Neuronal stem cell (in vitro differentiated cells): Measurements from ENCODE around the gene MRPS11.

Experiments used
- DNase-seq: peaks from one replicate; pipeline ENCODE4 v3.0.0-alpha.2; 2013; ENCODE audit warnings: low spot score
- H2AFZ ChIP-seq: one replicate; pipeline ENCODE4 v1.6.1; 2013; ENCODE audit warnings: mild to moderate bottlenecking, low read length, inconsistent platforms
- H2AK5ac ChIP-seq: 2 replicates; pipeline ENCODE4 v1.6.1; 2013; ENCODE audit warnings: low read depth, mild to moderate bottlenecking, inconsistent platforms, low read length, moderate library complexity, mixed read lengths
- H2BK120ac ChIP-seq: 2 replicates; pipeline ENCODE4 v1.6.1; 2013; ENCODE audit warnings: low read depth, mild to moderate bottlenecking, inconsistent platforms, low read length, moderate library complexity, mixed read lengths
- H2BK12ac ChIP-seq: one replicate; pipeline ENCODE4 v1.6.1; 2013; ENCODE audit warnings: low read length, inconsistent platforms
- H2BK15ac ChIP-seq: 2 replicates; pipeline ENCODE4 v1.6.1; 2013; ENCODE audit warnings: mild to moderate bottlenecking, low read length, inconsistent platforms, mixed read lengths
- H2BK5ac ChIP-seq: one replicate; pipeline ENCODE4 v1.6.1; 2013; ENCODE audit warnings: inconsistent platforms, mild to moderate bottlenecking, low read length, moderate library complexity
- H3K14ac ChIP-seq: one replicate; pipeline ENCODE4 v1.6.1; 2013; ENCODE audit warnings: low read length, inconsistent platforms
- H3K18ac ChIP-seq: 2 replicates; pipeline ENCODE4 v1.6.1; 2013; ENCODE audit warnings: low read length, inconsistent platforms
- H3K23ac ChIP-seq: 2 replicates; pipeline ENCODE4 v1.6.1; 2013; ENCODE audit warnings: low read depth, mild to moderate bottlenecking, mixed read lengths, low read length, inconsistent platforms; ENCODE audit not compliant: poor library complexity
- H3K27ac ChIP-seq: replicated peaks from 3 replicates; pipeline ENCODE4 v1.5.1; 2013; ENCODE audit warnings: low read length, inconsistent platforms
- H3K27me3 ChIP-seq, 3 experiments: 2 replicates each; pipeline ENCODE4 v1.6.1; 2013; ENCODE audit warnings: low read length in 3 of 3, mild to moderate bottlenecking in 2 of 3, inconsistent platforms in 1 of 3, low read depth in 1 of 3, mixed read lengths in 1 of 3, moderate library complexity in 1 of 3; ENCODE audit not compliant: control insufficient read depth in 3 of 3, insufficient read depth in 3 of 3
- H3K36me3 ChIP-seq, 2 donors: replicated peaks in 1 of 2; 2 replicates each; pipeline ENCODE4 v1.6.1; 2013; ENCODE audit warnings: low read length in 2 of 2; ENCODE audit not compliant: control insufficient read depth in 2 of 2, insufficient read depth in 2 of 2
- H3K4ac ChIP-seq: 2 replicates; pipeline ENCODE4 v1.6.1; 2013; ENCODE audit warnings: inconsistent platforms, mild to moderate bottlenecking, low read length, moderate library complexity
- H3K4me1 ChIP-seq, 2 donors: 1 replicate in 1 of 2; 2 replicates in 1 of 2; pipeline ENCODE4 v1.6.1; 2013; ENCODE audit warnings: low read length in 2 of 2, low read depth in 1 of 2; ENCODE audit not compliant: control insufficient read depth in 2 of 2, insufficient read depth in 1 of 2
- H3K4me2 ChIP-seq: one replicate; pipeline ENCODE4 v1.6.1; 2013; ENCODE audit warnings: mild to moderate bottlenecking, low read length, inconsistent platforms; ENCODE audit not compliant: insufficient read depth, poor library complexity, severe bottlenecking
- H3K4me3 ChIP-seq, 2 donors: 2 replicates each; pipeline ENCODE4 v1.5.1; 2013; ENCODE audit warnings: low read length in 2 of 2, mild to moderate bottlenecking in 2 of 2, inconsistent platforms in 1 of 2, moderate library complexity in 1 of 2
- H3K79me1 ChIP-seq: one replicate; pipeline ENCODE4 v1.6.1; 2013; ENCODE audit warnings: low read depth, mild to moderate bottlenecking, inconsistent platforms, low read length, moderate library complexity
- H3K9ac ChIP-seq: one replicate; pipeline ENCODE4 v1.6.1; 2013; ENCODE audit warnings: mild to moderate bottlenecking, low read depth, low read length, inconsistent platforms; ENCODE audit not compliant: poor library complexity
- H3K9me3 ChIP-seq, 2 donors: replicated peaks in 1 of 2; 2 replicates each; pipeline versions ENCODE3 to v1.6.1; 2013; ENCODE audit warnings: low read length in 2 of 2, mild to moderate bottlenecking in 2 of 2, inconsistent platforms in 1 of 2, low read depth in 1 of 2, mixed read lengths in 1 of 2, moderate library complexity in 1 of 2; ENCODE audit not compliant: control insufficient read depth in 2 of 2, insufficient read depth in 1 of 2
- H4K8ac ChIP-seq: one replicate; pipeline ENCODE4 v1.6.1; 2013; ENCODE audit warnings: low read depth, mild to moderate bottlenecking, inconsistent platforms, low read length, moderate library complexity
- H4K91ac ChIP-seq: one replicate; pipeline ENCODE4 v1.6.1; 2013; ENCODE audit warnings: low read length, low read depth, mild to moderate bottlenecking, inconsistent platforms; ENCODE audit not compliant: poor library complexity
- WGBS, 2 donors: extraction: QIAGEN DNeasy Blood & Tissue Kit; methylation state at CpG; one replicate each; pipeline ENCODE4 v1.1.7; 2013; ENCODE audit warnings: missing lambda C conversion rate in 2 of 2, mixed read lengths in 1 of 2; ENCODE audit not compliant: insufficient read length in 2 of 2, insufficient replicate concordance in 1 of 2; ENCODE audit errors: extremely low coverage in 2 of 2; 5-methylcytosine and 5-hydroxymethylcytosine counted together

Gene MRPS11

GRCh38 chr15:88509321-88509720 lies 41.8 kb downstream of the MRPS11 start:
- no peak overlapping the region for H2BK15ac ChIP-seq
- no peak overlapping the region for H3K14ac ChIP-seq
- H3K36me3 ChIP-seq = peaks cover 10 to 92% of the 10 kb centered on the region in 2 donors
- H3K4ac ChIP-seq = no peak overlapping the region
- no peaks in the 10 kb centered on the region for H3K9me3 ChIP-seq
- no peak overlapping the region for H3K9ac ChIP-seq
- H3K27me3 ChIP-seq = no peaks in the 10 kb centered on the region
- no peak overlapping the region for H2AFZ ChIP-seq
- no peak overlapping the region for H4K91ac ChIP-seq
- H2BK5ac ChIP-seq = no peak overlapping the region
- no peak overlapping the region for H3K23ac ChIP-seq
- H4K8ac ChIP-seq = no peak overlapping the region
- no peak overlapping the region for H3K4me3 ChIP-seq
- H3K27ac ChIP-seq = no peak overlapping the region
- WGBS, 2 donors = no CpG with 5 or more reads among the region's 4 CpGs
- no peak for DNase-seq
- no peak overlapping the region for H3K18ac ChIP-seq
- H3K4me1 ChIP-seq = no peaks in the 10 kb centered on the region
- no peak overlapping the region for H2AK5ac ChIP-seq
- no peak overlapping the region for H2BK12ac ChIP-seq
- H3K79me1 ChIP-seq = no peaks in the 10 kb centered on the region
- H2BK120ac ChIP-seq = no peak overlapping the region
- H3K4me2 ChIP-seq = no peak overlapping the region

GRCh38 chr15:88509964-88510363 lies 42.5 kb downstream of the MRPS11 start:
- H3K27me3 ChIP-seq = no peaks in the 10 kb centered on the region
- no peak overlapping the region for H3K4me3 ChIP-seq
- H4K91ac ChIP-seq = no peak overlapping the region
- no peak overlapping the region for H3K4ac ChIP-seq
- H2BK5ac ChIP-seq = no peak overlapping the region
- H3K23ac ChIP-seq = no peak overlapping the region
- H3K9ac ChIP-seq = no peak overlapping the region
- H2BK15ac ChIP-seq = no peak overlapping the region
- H3K36me3 ChIP-seq = peaks cover 10 to 92% of the 10 kb centered on the region in 2 donors
- no peaks in the 10 kb centered on the region for H3K4me1 ChIP-seq
- no peak overlapping the region for H3K18ac ChIP-seq
- H2BK12ac ChIP-seq = no peak overlapping the region
- H3K9me3 ChIP-seq = no peaks in the 10 kb centered on the region
- DNase-seq = no peak
- no peak overlapping the region for H3K4me2 ChIP-seq
- no peak overlapping the region for H2AFZ ChIP-seq
- no peak overlapping the region for H2AK5ac ChIP-seq
- H3K14ac ChIP-seq = no peak overlapping the region
- no peaks in the 10 kb centered on the region for H3K79me1 ChIP-seq
- no peak overlapping the region for H4K8ac ChIP-seq
- H2BK120ac ChIP-seq = no peak overlapping the region
- H3K27ac ChIP-seq = no peak overlapping the region

GRCh38 chr15:88511161-88511560 lies 43.7 kb downstream of the MRPS11 start:
- no peaks in the 10 kb centered on the region for H3K9me3 ChIP-seq
- H3K4me2 ChIP-seq = no peak overlapping the region
- peaks cover 9 to 90% of the 10 kb centered on the region in 2 donors for H3K36me3 ChIP-seq
- H2BK15ac ChIP-seq = no peak overlapping the region
- H3K23ac ChIP-seq = no peak overlapping the region
- no peak overlapping the region for H4K91ac ChIP-seq
- H2AFZ ChIP-seq = no peak overlapping the region
- H3K9ac ChIP-seq = no peak overlapping the region
- no peak overlapping the region for H3K18ac ChIP-seq
- no peak for DNase-seq
- no peaks in the 10 kb centered on the region for H3K27me3 ChIP-seq
- no peak overlapping the region for H3K4ac ChIP-seq
- no peak overlapping the region for H2BK12ac ChIP-seq
- no peak overlapping the region for H4K8ac ChIP-seq
- H2BK120ac ChIP-seq = no peak overlapping the region
- H3K4me3 ChIP-seq = no peak overlapping the region
- H2AK5ac ChIP-seq = no peak overlapping the region
- H3K27ac ChIP-seq = no peak overlapping the region
- H3K14ac ChIP-seq = no peak overlapping the region
- H2BK5ac ChIP-seq = no peak overlapping the region
- no peaks in the 10 kb centered on the region for H3K4me1 ChIP-seq
- WGBS, 2 donors = no CpG with 5 or more reads among the region's 2 CpGs
- no peaks in the 10 kb centered on the region for H3K79me1 ChIP-seq

GRCh38 chr15:88512078-88512477 lies 44.6 kb downstream of the MRPS11 start:
- no peak overlapping the region for H2BK15ac ChIP-seq
- H2BK12ac ChIP-seq = no peak overlapping the region
- H3K4me3 ChIP-seq = no peak overlapping the region
- no peak overlapping the region for H3K9ac ChIP-seq
- no peak overlapping the region for H2AFZ ChIP-seq
- no peak overlapping the region for H2BK5ac ChIP-seq
- no peak overlapping the region for H3K14ac ChIP-seq
- no CpG with 5 or more reads among the region's 3 CpGs for WGBS, 2 donors
- H2BK120ac ChIP-seq = no peak overlapping the region
- no peaks in the 10 kb centered on the region for H3K79me1 ChIP-seq
- H3K9me3 ChIP-seq = no peaks in the 10 kb centered on the region
- DNase-seq = no peak
- H3K18ac ChIP-seq = no peak overlapping the region
- H3K4me2 ChIP-seq = no peak overlapping the region
- no peak overlapping the region for H3K23ac ChIP-seq
- H4K91ac ChIP-seq = no peak overlapping the region
- no peaks in the 10 kb centered on the region for H3K4me1 ChIP-seq
- H3K27ac ChIP-seq = no peak overlapping the region
- no peak overlapping the region for H3K4ac ChIP-seq
- peaks cover 12 to 88% of the 10 kb centered on the region in 2 donors for H3K36me3 ChIP-seq
- no peak overlapping the region for H2AK5ac ChIP-seq
- H4K8ac ChIP-seq = no peak overlapping the region
- no peaks in the 10 kb centered on the region for H3K27me3 ChIP-seq
